Measurements from ENCODE around the gene BCL11B. TPM values are rescaled to one million over a fixed set of nuclear protein-coding genes. Genes with fewer than 3 reads are reported as not detected.

The BCL11B gene
- total and polyA plus RNA-seq, 9 of the 15 experiments (the other 6 are each of a cell fraction or from before 2014, with no cell fraction given): 0.09 TPM; not detected in 8

GRCh38 chr14:99233222-99234035 is 38.6 kb downstream of the BCL11B start:
- Histone ChIP-seq H3K36me3 (ENCODE audit: control insufficient read depth, insufficient read depth, low read length) (no peaks in the 10 kb centered on the region), H3K9me1 (ENCODE audit: control insufficient read depth, insufficient read depth, low read length) (no peaks in the 10 kb centered on the region), H3K79me2 (ENCODE audit: control insufficient read depth, insufficient read depth, low read length) (no peaks in the 10 kb centered on the region), H2AFZ (ENCODE audit: low read depth, low read length) (no peak overlapping the region), H3K27me3 (ENCODE audit: control insufficient read depth in 2 of 2, insufficient read depth in 2 of 2, low read length in 2 of 2) (peaks cover 0 to 7% of the 10 kb centered on the region in 2 experiments; a peak in 1 of 5 replicates), H3K27ac (ENCODE audit: extremely low read depth, low read depth, low read length) (no peak overlapping the region), H4K20me1 (replicated peaks; ENCODE audit: control insufficient read depth, insufficient read depth, low read length) (no peaks in the 10 kb centered on the region), H3K9me3 (replicated peaks; ENCODE audit: control insufficient read depth, insufficient read depth, low read depth, low read length) (no peaks in the 10 kb centered on the region), H3K4me2 (ENCODE audit: insufficient read depth, low read length) (no peak overlapping the region), H3K4me1 (replicated peaks in 1 of 2; ENCODE audit: control insufficient read depth in 2 of 2, insufficient read depth in 2 of 2, low read length in 2 of 2) (peaks cover 0 to 3% of the 10 kb centered on the region in 2 experiments; a peak in 1 of 5 replicates), H3K9ac (ENCODE audit: insufficient read depth in 1 of 2, low read depth in 2 of 2, low read length in 2 of 2) (no peak overlapping the region), H3K4me3 (no peak overlapping the region)
- ChIA-PET CTCF (ENCODE audit: low intra/inter-chr PET ratio) (no interaction called here), POLR2A (no interaction called here)
- TF ChIP-seq VEZF1 (CRISPR knock-in tag; IDR thresholded peaks at IDR 0.05) (no peak), AFF4 (CRISPR knock-in tag; IDR thresholded peaks at IDR 0.05) (no peak), SMAD3 (CRISPR knock-in tag; conservative IDR thresholded peaks at IDR 0.05) (no peak), SRSF1 (IDR thresholded peaks at IDR 0.05; ENCODE audit: low read depth, low read length) (no peak), RBFOX2 (IDR thresholded peaks at IDR 0.05; ENCODE audit: low read depth, low read length) (no peak), MEIS2 (IDR thresholded peaks at IDR 0.05; ENCODE audit: partially characterized antibody) (peak; percentile 3)
- no peak for FAIRE-seq
- ATAC-seq: no peak
- intact Hi-C loops (cut with micrococcal nuclease) (no loop called here), in situ Hi-C loops (cut with MboI) (no loop called here)
- BruUV-seq (replicated peaks): no TSS peak
- no peak for DNase-seq (ENCODE audit: extremely low read depth in 1 of 4, low spot score in 3 of 4)
- 5% methylated on average over 12 of the region's 17 CpGs for WGBS (ENCODE audit: insufficient coverage, low coverage, missing lambda C conversion rate)
